GM12878 (cell line): ENCODE results near the gene LRRC70. TPM values are rescaled to one million over a fixed set of nuclear protein-coding genes. Genes with fewer than 3 reads are reported as not detected.

ENCODE experiments used
- ATAC-seq: fragments of 200-7000 bp; cut with Tn5 transposase; 3 replicates; pipeline ENCODE4 v1.9.1; 2020; ENCODE audit warnings: mild to moderate bottlenecking, moderate library complexity
- BruUV-seq: library from RNA; stranded (reverse); fragments of 400-500 nt; replicated peaks from 2 replicates; lab custom pipeline; 2021; lab: Mats Ljungman, UMichigan
- CTCF ChIA-PET: fragments of 300-600 bp; sonication (Branson Sonifier 250); formaldehyde crosslinking; extraction: SDS; loops from one replicate; lab custom pipeline; 2021; ENCODE audit warnings: inconsistent platforms; lab: Yijun Ruan, JAX
- POLR2A ChIA-PET: fragments of 350-600 bp; formaldehyde crosslinking; extraction: SDS; loops from one replicate; lab custom pipeline; 2021; ENCODE audit warnings: inconsistent platforms; lab: Charles Lee
- RAD21 ChIA-PET: fragments of 300-600 bp; sonication (Branson Sonifier 250); formaldehyde crosslinking; loops from one replicate; lab custom pipeline; 2023; ENCODE audit warnings: antibody characterized with exemption; ENCODE audit not compliant: unreplicated experiment; lab: Charles Lee
- SMC1A ChIA-PET: fragments of 300-600 bp; sonication (Branson Sonifier 250); formaldehyde crosslinking; loops from one replicate; lab custom pipeline; 2023; ENCODE audit not compliant: unreplicated experiment, uncharacterized antibody; lab: Charles Lee
- DNase-seq: peaks from one replicate; pipeline ENCODE4 v3.0.0-alpha.2; 2011; ENCODE audit warnings: low read depth, low spot score
- FAIRE-seq: peaks from 3 replicates; lab custom pipeline; 2011; peaks lifted over from hg19 to GRCh38; lab: Jason Lieb, UNC
- H2AFZ ChIP-seq: 2 replicates; pipeline ENCODE4 v1.6.0; 2011; ENCODE audit warnings: low read depth, low read length, control low read depth; ENCODE audit not compliant: control insufficient read depth
- H3K27ac ChIP-seq: 2 replicates; pipeline ENCODE4 v1.5.1; 2011; ENCODE audit warnings: control low read depth; ENCODE audit not compliant: control insufficient read depth, insufficient read depth
- H3K27me3 ChIP-seq, 2 experiments: replicated peaks in 1 of 2; 2 replicates each; pipeline versions ENCODE4 v1.6.0 to v1.6.1; 2011; ENCODE audit warnings: low read length in 1 of 2; ENCODE audit not compliant: control insufficient read depth in 2 of 2, insufficient read depth in 2 of 2
- H3K36me3 ChIP-seq, 2 experiments: 2 replicates each; pipeline ENCODE4 v1.5.1; 2011; ENCODE audit warnings: low read length in 1 of 2; ENCODE audit not compliant: control insufficient read depth in 2 of 2, insufficient read depth in 2 of 2
- H3K4me1 ChIP-seq: 2 replicates; pipeline ENCODE4 v1.6.1; 2011; ENCODE audit warnings: mild to moderate bottlenecking, low read length, moderate library complexity, mixed read lengths; ENCODE audit not compliant: control insufficient read depth, insufficient read depth
- H3K4me2 ChIP-seq: 2 replicates; pipeline ENCODE4 v1.6.0; 2011; ENCODE audit warnings: control low read depth; ENCODE audit not compliant: control insufficient read depth, insufficient read depth
- H3K4me3 ChIP-seq: fragments of 200-600 bp; sonication (generic); 2 replicates; pipeline ENCODE4 v1.5.1; 2016
- H3K79me2 ChIP-seq: 2 replicates; pipeline ENCODE4 v1.6.0; 2011; ENCODE audit warnings: low read length; ENCODE audit not compliant: control insufficient read depth, insufficient read depth
- H3K9ac ChIP-seq: 2 replicates; pipeline ENCODE4 v1.8.0; 2011; ENCODE audit warnings: low read length, control low read depth, mixed read lengths; ENCODE audit not compliant: control insufficient read depth, insufficient read depth
- H3K9me3 ChIP-seq: replicated peaks from 3 replicates; pipeline ENCODE4 v1.5.1; 2011; ENCODE audit warnings: mild to moderate bottlenecking, low read length; ENCODE audit not compliant: control insufficient read depth, insufficient read depth
- H4K20me1 ChIP-seq: 2 replicates; pipeline ENCODE4 v1.6.0; 2011; ENCODE audit not compliant: control insufficient read depth, insufficient read depth
- ATF2 ChIP-seq: IDR thresholded peaks from 2 replicates; pipeline ENCODE4 v1.6.1; 2012; ENCODE audit warnings: low read length, inconsistent platforms
- BRCA1 ChIP-seq: IDR thresholded peaks from 2 replicates; pipeline ENCODE4 v1.6.1; 2011; ENCODE audit warnings: low read depth, low read length, improper control_type of control experiment
- CBFB ChIP-seq: IDR thresholded peaks from 2 replicates; pipeline ENCODE4 v1.6.1; 2016; ENCODE audit warnings: antibody characterized with exemption, low read depth
- CEBPZ ChIP-seq: fragments of 150-350 bp; IDR thresholded peaks from 2 replicates; pipeline ENCODE4 v1.6.1; 2016; ENCODE audit warnings: low read depth, low read length
- CHD2 ChIP-seq: IDR thresholded peaks from 2 replicates; pipeline ENCODE4 v1.6.1; 2011; ENCODE audit warnings: low read depth, low read length, improper control_type of control experiment, borderline replicate concordance
- DPF2 ChIP-seq: fragments of 450-650 bp; IDR thresholded peaks from 2 replicates; pipeline ENCODE4 v1.6.1; 2017; ENCODE audit warnings: mild to moderate bottlenecking
- EED ChIP-seq: sonication (generic); IDR thresholded peaks from 2 replicates; pipeline ENCODE4 v1.6.1; 2016; ENCODE audit warnings: antibody characterized with exemption, low read depth
- EZH2 ChIP-seq: IDR thresholded peaks from 2 replicates; pipeline ENCODE4 v1.6.1; 2012; ENCODE audit warnings: low read depth, mild to moderate bottlenecking, control low read depth, inconsistent platforms, low read length, borderline replicate concordance; ENCODE audit not compliant: control insufficient read depth
- FOS ChIP-seq: IDR thresholded peaks from 3 replicates; pipeline ENCODE4 v1.6.1; 2011; ENCODE audit warnings: borderline replicate concordance; ENCODE audit not compliant: insufficient read length; ENCODE audit errors: extremely low read depth
- HDAC6 ChIP-seq: fragments of 200-600 bp; sonication (generic); IDR thresholded peaks from one replicate; pipeline ENCODE4 v1.8.0; 2017; ENCODE audit warnings: antibody characterized with exemption; ENCODE audit not compliant: unreplicated experiment
- HSF1 ChIP-seq: fragments of 150-350 bp; IDR thresholded peaks from 2 replicates; pipeline ENCODE4 v1.6.1; 2014; ENCODE audit warnings: mild to moderate bottlenecking, low read depth, low read length
- IRF5 ChIP-seq: fragments of 450-650 bp; IDR thresholded peaks from 2 replicates; pipeline ENCODE4 v1.6.1; 2017; ENCODE audit warnings: borderline replicate concordance
- NR2F1 ChIP-seq: fragments of 450-650 bp; conservative IDR thresholded peaks from 2 replicates; pipeline ENCODE4 v1.6.1; 2017; ENCODE audit warnings: mild to moderate bottlenecking
- SIN3A ChIP-seq: IDR thresholded peaks from 2 replicates; pipeline ENCODE4 v1.6.1; 2012; ENCODE audit warnings: low read depth, low read length, improper control_type of control experiment
- SRF ChIP-seq, 2 experiments: IDR thresholded peaks; 2 replicates each; pipeline ENCODE4 v1.6.1; 2011; ENCODE audit warnings: low read depth in 2 of 2, low read length in 2 of 2, mild to moderate bottlenecking in 1 of 2, moderate library complexity in 1 of 2
- YY1 ChIP-seq: IDR thresholded peaks from 2 replicates; pipeline ENCODE4 v1.6.1; 2011; ENCODE audit warnings: low read depth, mild to moderate bottlenecking, low read length
- ZBED1 ChIP-seq: IDR thresholded peaks from 2 replicates; pipeline ENCODE4 v1.6.1; 2016; ENCODE audit warnings: borderline replicate concordance
- ZNF217 ChIP-seq: fragments of 450-650 bp; IDR thresholded peaks from 2 replicates; pipeline ENCODE4 v1.6.1; 2017; ENCODE audit warnings: antibody characterized with exemption, mild to moderate bottlenecking
- WGBS: methylation state at CpG from one replicate; pipeline ENCODE4 v1.1.6; 2016; ENCODE audit warnings: low lambda C conversion rate; ENCODE audit not compliant: insufficient replicate concordance, insufficient coverage; ENCODE audit errors: missing lambda C conversion rate; 5-methylcytosine and 5-hydroxymethylcytosine counted together
- in situ Hi-C: fragments of 300-500 bp; cut with MboI; formaldehyde crosslinking; loops from 9 replicates; pipeline ENCODE4 v1.14.3; 2018; ENCODE audit warnings: mixed read lengths
- intact Hi-C: fragments of 100-400 bp; cut with micrococcal nuclease; formaldehyde crosslinking; loops from one replicate; pipeline ENCODE4 v1.14.2; 2022; ENCODE audit not compliant: unreplicated experiment
- polyA plus RNA-seq, 11 experiments: library from polyadenylated mRNA; depleted of rRNA in 4 of 11; unstranded in 6 of 11; stranded (reverse) in 5 of 11; fragments of >200 nt; fragmentation: Nextera tagmentation in 4 of 11; fragmentation: Illumina TruSeq in 1 of 11; extraction: Ambion mirVana in 4 of 11; extraction: Trizol in 1 of 11; gene quantifications; 1 replicate in 1 of 11; 2 replicates in 10 of 11; pipeline versions ENCODE4 v1.2.1 to v1.2.3, GENCODE V29; 2011 to 2016; ENCODE audit warnings: inconsistent platforms in 2 of 11, missing spikeins in 2 of 11, low read depth in 1 of 11
- total RNA-seq, 4 experiments: library from RNA; depleted of rRNA in 3 of 4; stranded (reverse); fragments of >200 nt in 3 of 4; fragmentation: Illumina TruSeq in 1 of 4; extraction: Trizol in 1 of 4; gene quantifications; 2 replicates each; pipeline versions ENCODE4 v1.2.1 to v1.2.3, GENCODE V29; 2013 to 2021

The LRRC70 gene
- total and polyA plus RNA-seq, 10 of the 15 experiments (the other 5 are each of a cell fraction or from before 2014, with no cell fraction given): 0.35 to 1.5 (median 0.84) TPM

- TF ChIP-seq FOS (no peak), ZNF217 (no peak), SIN3A (no peak), ZBED1 (no peak), EED (no peak), HSF1 (no peak), IRF5 (no peak)
These were observed 48.5 kb downstream of the LRRC70 start (continued) for GRCh38 chr5:62627121-62627520.

- DNase-seq: no peak
- in situ Hi-C loops: no loop called here
- POLR2A ChIA-PET: no interaction called here
- BruUV-seq: no TSS peak
- no peak for TF ChIP-seq CBFB
- no peak for TF ChIP-seq BRCA1
- TF ChIP-seq NR2F1: no peak
- TF ChIP-seq CEBPZ: no peak
- TF ChIP-seq SRF (IDR thresholded peaks at IDR 0.05; ENCODE audit: low read depth in 2 of 2, low read length in 2 of 2): no peak
- TF ChIP-seq HDAC6: no peak
- TF ChIP-seq YY1: no peak
- TF ChIP-seq CHD2: no peak
- no peak for TF ChIP-seq DPF2
- TF ChIP-seq ATF2: no peak
- no peak for TF ChIP-seq EZH2
- TF ChIP-seq, all 136 proteins: peak for 0
- Histone ChIP-seq H3K36me3 (peaks cover 1 to 2% of the 10 kb centered on the region in 2 experiments; a peak in 2 of 4 replicates), H4K20me1 (no peaks in the 10 kb centered on the region), H2AFZ (no peak overlapping the region), H3K9ac (no peak overlapping the region), H3K27ac (no peak overlapping the region), H3K27me3 (no peaks in the 10 kb centered on the region), H3K79me2 (no peaks in the 10 kb centered on the region), H3K4me2 (no peak overlapping the region), H3K9me3 (no peaks in the 10 kb centered on the region), H3K4me1 (no peaks in the 10 kb centered on the region), H3K4me3 (no peak overlapping the region)
- intact Hi-C loops: no loop called here
- ATAC-seq (no peak), FAIRE-seq (no peak)
- ChIA-PET SMC1A (interaction anchor here (0.7 to 0.9 kb wide), 2 partner anchors 44 to 55 kb away, joined by 3 read pairs; no protein-coding TSS in a partner anchor), RAD21 (no interaction called here), CTCF (interaction anchor here (0.8 to 1.1 kb wide), 2 partner anchors 38 to 76 kb away, joined by 3 read pairs; no protein-coding TSS in a partner anchor)
- 76% methylated on average over 5 of the region's 5 CpGs for WGBS
These were observed 49.3 kb downstream of the LRRC70 start for GRCh38 chr5:62627901-62628300.
